ENCODE results near the gene LMX1B. TPM values are rescaled to one million over a fixed set of nuclear protein-coding genes. Genes with fewer than 3 reads are reported as not detected.

The LMX1B gene
- polyA plus RNA-seq, 1 donor (not counting 4 experiments of a cell fraction or from before 2014, with no cell fraction given) = 0.24 TPM

DNA sequence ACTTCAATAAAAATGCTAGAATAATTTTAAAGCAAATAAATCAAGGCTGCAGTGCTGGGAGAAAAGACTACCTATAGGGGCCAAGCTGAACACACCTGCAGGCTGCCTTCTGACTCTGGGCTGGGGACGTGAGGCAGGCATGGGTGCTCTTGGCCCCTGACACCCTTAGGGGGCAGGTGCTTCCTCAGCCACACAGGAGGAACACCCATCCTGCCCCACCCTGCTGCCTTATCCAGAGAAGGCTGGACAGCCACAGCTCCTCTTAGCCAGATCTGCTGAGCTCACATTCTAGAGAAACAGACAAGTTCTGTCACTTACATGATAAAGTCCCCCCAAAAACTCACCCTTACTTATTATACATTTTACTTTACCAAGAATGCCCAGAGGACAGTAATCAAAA lies 6.6 kb upstream of the LMX1B start:
- TF ChIP-seq CTCF (optimal IDR thresholded peaks at IDR 0.05 in 1 of 3, IDR thresholded peaks at IDR 0.05 in 1 of 3, conservative IDR thresholded peaks at IDR 0.05 in 1 of 3; ENCODE audit: extremely low read depth in 1 of 3, insufficient read depth in 2 of 3, low read length in 3 of 3) = no peak
- no peak for TF ChIP-seq EZH2 (IDR thresholded peaks at IDR 0.05; ENCODE audit: low read length)
- no peaks in the 10 kb centered on the region for H3K79me2 ChIP-seq (ENCODE audit: control insufficient read depth, insufficient read depth, low read length)
- dilution Hi-C loops (cut with MboI; ENCODE audit: extremely low pct_ligation_motif_present, low sequenced_read_pairs) = no loop called here
- peaks cover 2% of the 10 kb centered on the region for H4K20me1 ChIP-seq (ENCODE audit: control insufficient read depth, extremely low read depth, insufficient read depth, low read length)
- no peaks in the 10 kb centered on the region for H3K9me1 ChIP-seq (ENCODE audit: control insufficient read depth, extremely low read depth, insufficient read depth, low read length)
- H3K4me3 ChIP-seq (ENCODE audit: control insufficient read depth in 2 of 3, extremely low read depth in 1 of 3, insufficient read depth in 2 of 3, low read depth in 1 of 3, low read length in 3 of 3) = no peak overlapping the region
- peaks cover 17% of the 10 kb centered on the region for H3K27me3 ChIP-seq (ENCODE audit: control insufficient read depth, extremely low read depth, insufficient read depth, low read length)
- FAIRE-seq (no peak), DNase-seq (ENCODE audit: low read depth, low spot score) (no peak)
- H3K9me3 ChIP-seq (ENCODE audit: control insufficient read depth, low read depth, low read length) = no peaks in the 10 kb centered on the region
- H2AFZ ChIP-seq (ENCODE audit: control insufficient read depth, low read length) = no peak overlapping the region
- no peak overlapping the region for H3K27ac ChIP-seq (ENCODE audit: control insufficient read depth, insufficient read depth, low read length)
- H3K4me2 ChIP-seq (ENCODE audit: control insufficient read depth, extremely low read depth, insufficient read depth, low read depth, low read length) = no peak overlapping the region
- H3K4me1 ChIP-seq (ENCODE audit: control insufficient read depth, extremely low read depth, insufficient read depth, low read length) = peaks cover 7% of the 10 kb centered on the region
- no peaks in the 10 kb centered on the region for H3K36me3 ChIP-seq (ENCODE audit: control insufficient read depth in 2 of 2, extremely low read depth in 1 of 2, insufficient read depth in 2 of 2, low read length in 2 of 2)
- H3K9ac ChIP-seq (ENCODE audit: control insufficient read depth, extremely low read depth, insufficient read depth, low read length) = no peak overlapping the region

- H3K27me3 ChIP-seq (ENCODE audit: control insufficient read depth, extremely low read depth, insufficient read depth, low read length) = peaks cover 22% of the 10 kb centered on the region
- dilution Hi-C loops (cut with MboI; ENCODE audit: extremely low pct_ligation_motif_present, low sequenced_read_pairs) = no loop called here
Observed at GRCh38 chr9:126607731-126608130, 6.0 kb upstream of the LMX1B start.

More at GRCh38 chr9:126607731-126608130, 6.0 kb upstream of the LMX1B start:
- no peak for DNase-seq (ENCODE audit: low read depth, low spot score)
- no peaks in the 10 kb centered on the region for H3K9me1 ChIP-seq (ENCODE audit: control insufficient read depth, extremely low read depth, insufficient read depth, low read length)
- no peaks in the 10 kb centered on the region for H3K36me3 ChIP-seq (ENCODE audit: control insufficient read depth in 2 of 2, extremely low read depth in 1 of 2, insufficient read depth in 2 of 2, low read length in 2 of 2)
- H3K9ac ChIP-seq (ENCODE audit: control insufficient read depth, extremely low read depth, insufficient read depth, low read length) = no peak overlapping the region
- peaks cover 2% of the 10 kb centered on the region for H4K20me1 ChIP-seq (ENCODE audit: control insufficient read depth, extremely low read depth, insufficient read depth, low read length)
- H3K9me3 ChIP-seq (ENCODE audit: control insufficient read depth, low read depth, low read length) = no peaks in the 10 kb centered on the region
- H3K4me3 ChIP-seq (ENCODE audit: control insufficient read depth in 2 of 3, extremely low read depth in 1 of 3, insufficient read depth in 2 of 3, low read depth in 1 of 3, low read length in 3 of 3) = no peak overlapping the region
- no peak overlapping the region for H3K4me2 ChIP-seq (ENCODE audit: control insufficient read depth, extremely low read depth, insufficient read depth, low read depth, low read length)
- FAIRE-seq = no peak
- H2AFZ ChIP-seq (ENCODE audit: control insufficient read depth, low read length) = no peak overlapping the region
- H3K27ac ChIP-seq (ENCODE audit: control insufficient read depth, insufficient read depth, low read length) = no peak overlapping the region
- TF ChIP-seq CTCF (optimal IDR thresholded peaks at IDR 0.05 in 1 of 3, IDR thresholded peaks at IDR 0.05 in 1 of 3, conservative IDR thresholded peaks at IDR 0.05 in 1 of 3; ENCODE audit: extremely low read depth in 1 of 3, insufficient read depth in 2 of 3, low read length in 3 of 3) (no peak), EZH2 (IDR thresholded peaks at IDR 0.05; ENCODE audit: low read length) (no peak)
- H3K79me2 ChIP-seq (ENCODE audit: control insufficient read depth, insufficient read depth, low read length) = no peaks in the 10 kb centered on the region
- peaks cover 9% of the 10 kb centered on the region for H3K4me1 ChIP-seq (ENCODE audit: control insufficient read depth, extremely low read depth, insufficient read depth, low read length)
